ENCODE data around the gene FNDC5. TPM values are rescaled to one million over a fixed set of nuclear protein-coding genes. Genes with fewer than 3 reads are reported as not detected.

FNDC5 gene
- total RNA-seq, 1 donor from 2014 or later: 105 TPM

DNA sequence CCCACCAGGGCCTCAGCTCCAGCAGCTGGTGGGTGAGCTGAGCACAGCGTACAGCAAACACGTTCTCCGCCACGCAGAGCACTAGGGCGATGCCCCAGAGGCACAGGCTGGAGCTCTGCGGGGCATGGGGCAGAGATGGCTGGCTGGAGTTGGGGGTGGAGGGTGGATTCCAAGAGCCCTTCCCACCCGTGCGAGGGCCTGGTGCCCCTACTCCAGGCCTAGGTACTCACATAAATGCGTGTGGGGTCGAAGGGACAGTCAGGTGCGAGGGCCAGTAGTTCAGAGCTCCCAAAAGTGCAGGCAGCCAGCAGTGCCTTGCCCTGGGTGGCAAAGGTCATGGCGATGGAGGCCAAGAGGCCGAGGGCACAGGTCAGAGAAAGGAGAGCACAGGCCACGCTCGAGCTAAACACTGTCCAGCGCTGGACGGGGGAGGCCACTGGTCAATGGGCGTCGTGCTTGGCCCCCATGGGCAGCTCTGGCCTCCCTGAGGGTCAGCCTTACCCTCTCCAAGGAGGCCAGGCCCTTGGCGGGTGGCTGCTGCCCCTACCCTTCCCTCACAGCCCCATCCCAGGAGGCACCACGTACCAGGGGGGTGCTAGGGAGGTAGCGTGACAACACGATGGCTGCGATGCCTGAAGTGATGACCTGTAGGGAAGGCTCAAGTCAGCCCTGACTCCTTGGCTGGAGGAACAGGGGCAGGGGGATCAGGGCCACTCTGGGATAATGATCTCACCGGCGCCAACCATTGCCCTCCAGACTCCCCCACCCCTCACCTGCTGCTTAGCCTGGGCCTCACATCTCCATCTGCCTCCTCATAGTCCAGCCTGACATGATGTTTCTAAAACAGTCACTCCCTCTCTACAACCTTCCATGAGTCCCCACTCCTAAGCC, 24.9 kb upstream of the FNDC5 start:
- no peak overlapping the region for H3K27ac ChIP-seq (replicated peaks)
- H3K4me3 ChIP-seq: no peak overlapping the region
- no peaks in the 10 kb centered on the region for H3K9me3 ChIP-seq (replicated peaks)
- peaks cover 56% of the 10 kb centered on the region for H3K27me3 ChIP-seq (ENCODE audit: low read depth)
- H3K4me1 ChIP-seq: peaks cover 19% of the 10 kb centered on the region
- intact Hi-C loops (cut with micrococcal nuclease): no loop called here
- H3K36me3 ChIP-seq: no peaks in the 10 kb centered on the region
- DNase-seq: no peak
- TF ChIP-seq, protein P1, sequence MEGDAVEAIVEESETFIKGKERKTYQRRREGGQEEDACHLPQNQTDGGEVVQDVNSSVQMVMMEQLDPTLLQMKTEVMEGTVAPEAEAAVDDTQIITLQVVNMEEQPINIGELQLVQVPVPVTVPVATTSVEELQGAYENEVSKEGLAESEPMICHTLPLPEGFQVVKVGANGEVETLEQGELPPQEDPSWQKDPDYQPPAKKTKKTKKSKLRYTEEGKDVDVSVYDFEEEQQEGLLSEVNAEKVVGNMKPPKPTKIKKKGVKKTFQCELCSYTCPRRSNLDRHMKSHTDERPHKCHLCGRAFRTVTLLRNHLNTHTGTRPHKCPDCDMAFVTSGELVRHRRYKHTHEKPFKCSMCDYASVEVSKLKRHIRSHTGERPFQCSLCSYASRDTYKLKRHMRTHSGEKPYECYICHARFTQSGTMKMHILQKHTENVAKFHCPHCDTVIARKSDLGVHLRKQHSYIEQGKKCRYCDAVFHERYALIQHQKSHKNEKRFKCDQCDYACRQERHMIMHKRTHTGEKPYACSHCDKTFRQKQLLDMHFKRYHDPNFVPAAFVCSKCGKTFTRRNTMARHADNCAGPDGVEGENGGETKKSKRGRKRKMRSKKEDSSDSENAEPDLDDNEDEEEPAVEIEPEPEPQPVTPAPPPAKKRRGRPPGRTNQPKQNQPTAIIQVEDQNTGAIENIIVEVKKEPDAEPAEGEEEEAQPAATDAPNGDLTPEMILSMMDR (IDR thresholded peaks at IDR 0.05; ENCODE audit: borderline replicate concordance): no peak

DNA sequence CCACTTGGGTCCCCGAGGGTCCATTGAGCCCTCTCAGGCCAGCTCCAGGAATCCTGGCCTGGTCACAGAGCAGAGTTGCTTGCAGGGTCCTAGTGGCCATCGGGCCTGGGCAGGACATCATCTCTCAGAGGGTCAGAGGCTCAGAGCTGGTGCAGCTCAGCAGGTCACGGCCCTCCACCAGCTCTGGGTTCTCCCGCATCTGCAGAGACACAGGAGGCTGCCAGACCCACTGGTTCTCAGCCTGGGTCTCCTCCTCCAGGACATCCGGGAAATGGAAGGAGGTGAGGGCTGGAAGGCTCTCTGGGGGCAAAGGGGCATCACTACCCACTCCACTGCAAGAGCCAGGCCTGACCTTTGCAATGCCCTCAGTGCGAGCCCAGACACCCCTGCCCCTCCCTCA, 24.0 kb upstream of the FNDC5 start:
- TF ChIP-seq, protein P1 (IDR thresholded peaks at IDR 0.05; ENCODE audit: borderline replicate concordance): no peak
- Histone ChIP-seq H3K4me1 (peaks cover 16% of the 10 kb centered on the region), H3K36me3 (no peaks in the 10 kb centered on the region), H3K27me3 (ENCODE audit: low read depth) (peaks cover 57% of the 10 kb centered on the region), H3K9me3 (replicated peaks) (no peaks in the 10 kb centered on the region), H3K4me3 (no peak overlapping the region), H3K27ac (replicated peaks) (no peak overlapping the region)
- DNase-seq: no peak
- intact Hi-C loops (cut with micrococcal nuclease): no loop called here

DNA sequence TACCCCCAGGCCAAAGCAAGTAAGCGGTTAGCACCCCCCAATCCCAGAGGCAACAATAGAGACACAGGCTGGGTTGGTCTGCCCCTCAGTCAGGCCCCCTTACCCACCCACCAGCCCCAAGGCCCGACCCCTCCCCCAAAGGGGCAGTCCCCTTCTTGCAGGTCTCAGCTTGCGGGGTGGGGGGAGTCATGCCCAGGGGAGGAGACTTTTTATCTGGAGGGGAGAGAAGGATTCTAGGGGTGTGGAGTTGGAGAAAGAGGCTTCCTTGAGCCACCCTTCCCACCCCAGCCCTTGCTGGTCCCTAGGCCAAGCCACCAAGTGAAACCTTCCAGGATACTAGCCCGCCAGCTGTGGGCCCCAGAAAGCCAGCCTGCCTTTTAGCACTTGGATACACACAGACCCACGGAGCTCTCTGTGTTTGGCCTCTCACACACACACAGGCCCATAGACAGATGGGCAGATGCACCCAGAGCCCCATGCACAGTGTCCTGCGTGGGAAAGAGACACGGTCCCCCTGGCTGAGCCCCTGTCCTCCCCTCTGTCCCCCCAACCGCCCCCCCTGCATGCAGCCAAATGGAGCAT, 23.4 kb upstream of the FNDC5 start:
- no peak for DNase-seq
- intact Hi-C loops (cut with micrococcal nuclease): no loop called here
- no peak overlapping the region for H3K27ac ChIP-seq (replicated peaks)
- peaks cover 63% of the 10 kb centered on the region for H3K27me3 ChIP-seq (ENCODE audit: low read depth)
- H3K36me3 ChIP-seq: no peaks in the 10 kb centered on the region
- TF ChIP-seq, protein P1 (IDR thresholded peaks at IDR 0.05; ENCODE audit: borderline replicate concordance): no peak
- peak overlapping the region; percentile 61 for H3K4me3 ChIP-seq
- H3K9me3 ChIP-seq (replicated peaks): no peaks in the 10 kb centered on the region
- peaks cover 16% of the 10 kb centered on the region for H3K4me1 ChIP-seq

DNA sequence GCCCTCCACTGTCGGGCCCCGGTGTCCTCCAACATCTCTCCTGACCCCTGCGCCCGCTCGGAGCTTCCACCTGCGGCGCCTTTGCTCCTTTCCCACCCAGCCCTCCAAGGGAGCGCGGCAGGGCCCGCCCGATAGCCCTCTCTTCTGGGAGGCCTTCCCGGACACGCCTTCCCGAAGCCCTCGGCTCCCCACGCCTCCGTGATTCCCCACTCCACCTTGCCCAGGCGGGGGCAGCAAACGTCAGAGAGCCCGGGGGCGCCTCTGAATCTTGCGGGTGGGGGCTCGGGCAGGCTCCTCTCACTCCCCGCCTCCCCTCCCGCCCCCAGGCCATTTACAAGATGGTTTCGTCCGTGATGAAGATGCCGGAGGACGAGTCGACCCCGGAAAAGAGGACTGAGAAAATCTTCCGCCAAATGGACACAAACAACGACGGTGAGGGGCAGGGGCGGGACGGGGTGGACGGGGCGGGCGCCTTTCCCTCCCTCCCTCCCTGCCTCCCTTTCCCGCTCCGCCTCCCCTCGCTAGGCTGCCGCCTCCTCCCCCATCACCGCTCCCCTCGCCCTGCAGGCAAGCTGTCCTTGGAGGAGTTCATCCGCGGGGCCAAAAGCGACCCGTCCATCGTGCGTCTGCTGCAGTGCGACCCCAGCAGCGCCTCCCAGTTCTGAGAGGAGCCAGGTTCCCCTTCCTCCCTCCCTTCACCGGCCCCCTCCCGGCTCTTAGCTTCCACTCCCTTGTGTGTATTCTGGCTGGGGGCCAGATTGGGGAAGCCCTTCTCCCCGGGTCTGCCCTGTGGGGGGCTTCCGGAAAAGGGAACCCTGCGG, 22.7 kb upstream of the FNDC5 start:
- peak; percentile 36 for DNase-seq
- TF ChIP-seq, protein P1 (IDR thresholded peaks at IDR 0.05; ENCODE audit: borderline replicate concordance): no peak
- no peak overlapping the region for H3K27ac ChIP-seq (replicated peaks)

More for the DNA sequence above, 22.7 kb upstream of the FNDC5 start:
- Histone ChIP-seq H3K9me3 (replicated peaks) (no peaks in the 10 kb centered on the region), H3K27me3 (ENCODE audit: low read depth) (peaks cover 70% of the 10 kb centered on the region), H3K36me3 (no peaks in the 10 kb centered on the region), H3K4me1 (peaks cover 16% of the 10 kb centered on the region), H3K4me3 (peak overlapping the region; percentile 61)
- intact Hi-C loops (cut with micrococcal nuclease): no loop called here

Data from left ventricle myocardium inferior (tissue), 1 donor.